Globus pallidus (tissue), 1 donor: ENCODE measurements around the gene ELAC2.
A peak's percentile ranks its signal among the peaks of the same experiment; 100 is the strongest.

Experiments used
- DNase-seq: peaks from one replicate; pipeline ENCODE4 v3.0.0-alpha.2; 2015; ENCODE audit warnings: low spot score

Gene ELAC2

DNA sequence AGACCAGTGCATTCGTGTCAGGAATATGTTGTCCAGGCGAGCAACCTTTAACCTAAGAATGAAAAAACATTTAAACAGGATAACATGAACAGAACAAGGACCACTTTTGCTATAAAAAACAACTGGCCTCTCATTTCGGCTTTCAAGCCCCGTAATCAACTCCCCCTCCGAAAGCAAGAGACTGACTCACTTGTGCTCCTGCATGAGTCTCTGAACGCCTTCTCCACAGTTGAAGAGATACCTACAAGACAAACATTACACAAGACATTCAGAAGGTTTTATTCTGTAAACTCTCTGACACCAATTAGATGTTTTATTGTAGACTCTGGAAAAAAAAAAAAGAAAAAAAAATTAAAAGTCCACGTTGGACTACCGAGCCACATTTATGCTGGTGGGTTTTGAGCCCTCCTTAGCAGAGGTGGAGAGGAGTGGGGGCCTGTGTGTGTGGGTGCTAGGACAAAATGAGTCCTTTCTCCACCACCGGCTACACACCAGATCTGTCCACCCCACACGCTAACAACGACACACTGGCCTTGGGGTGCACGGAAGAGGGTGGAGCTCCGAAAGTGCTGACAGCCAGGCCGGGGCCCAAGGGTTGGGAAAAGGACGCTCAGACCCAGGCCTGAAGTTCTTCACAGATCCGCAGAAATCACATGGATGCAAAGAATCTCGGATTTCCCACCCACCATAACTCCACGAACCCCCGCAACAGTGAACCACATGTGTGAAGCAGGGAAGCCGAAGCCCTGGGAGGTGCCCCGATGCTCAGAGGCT is 759 bp downstream of the ELAC2 start:
- no peak for DNase-seq

- no peak for DNase-seq
Observed at GRCh38 chr17:13014801-13015200, 3.0 kb downstream of the ELAC2 start.

DNA sequence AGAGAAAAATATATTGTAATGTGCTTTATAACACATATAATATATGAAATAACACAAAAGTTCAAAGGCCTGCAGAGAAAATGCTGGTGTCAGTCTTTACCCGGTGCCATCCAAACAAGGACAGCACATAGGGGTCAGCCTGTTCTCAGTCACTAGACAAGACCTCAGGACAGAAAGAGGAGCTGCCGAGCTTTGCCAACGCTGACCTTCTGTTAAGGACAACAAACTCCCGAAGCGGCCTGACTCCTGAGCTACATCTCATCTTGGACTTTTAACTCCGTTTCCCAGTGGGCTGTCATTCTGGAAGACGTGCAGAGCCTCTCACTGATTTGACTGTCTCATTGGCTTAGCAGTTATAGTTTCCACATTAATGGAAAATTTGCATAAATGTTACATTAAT is 6.9 kb downstream of the ELAC2 start:
- DNase-seq = no peak

DNA sequence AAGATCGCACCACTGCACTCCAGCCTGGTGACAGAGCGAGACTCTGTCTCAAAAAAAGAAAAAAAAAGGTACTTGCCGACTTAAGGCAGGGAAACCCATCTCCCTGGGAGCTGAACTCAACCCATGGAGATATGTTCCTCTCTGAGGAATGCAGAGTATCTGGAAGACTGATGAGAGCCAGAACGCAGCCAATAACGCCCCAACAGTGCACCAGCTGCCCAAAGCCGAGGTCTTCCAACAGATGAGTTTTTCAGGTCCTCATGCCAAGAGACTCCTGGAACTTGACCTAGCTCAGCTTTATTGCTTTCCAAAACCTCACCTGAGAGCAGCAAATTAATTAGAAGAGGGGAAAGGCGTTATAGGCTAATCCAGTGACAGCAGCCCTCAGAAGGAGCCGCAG is 9.4 kb downstream of the ELAC2 start:
- DNase-seq = no peak

DNA sequence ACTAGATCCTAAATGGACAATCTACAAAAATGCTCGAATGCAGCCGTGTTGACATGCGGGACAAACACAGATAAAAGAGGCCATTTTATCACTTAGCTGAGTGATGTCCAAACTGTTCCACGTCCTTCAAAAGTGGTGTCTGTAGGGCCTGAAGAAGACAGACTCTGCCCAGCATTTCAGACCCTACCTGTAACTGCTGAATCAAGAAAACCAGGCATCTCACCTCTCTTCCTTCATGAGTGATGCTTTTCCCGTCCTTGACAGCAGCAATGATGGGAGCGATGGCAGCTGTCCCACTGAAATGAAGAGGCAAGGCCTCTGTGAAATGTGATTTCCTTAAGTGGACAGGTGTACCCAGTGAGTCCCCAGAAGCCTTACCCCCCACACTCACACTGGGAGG is 12.3 kb downstream of the ELAC2 start:
- DNase-seq = no peak

DNA sequence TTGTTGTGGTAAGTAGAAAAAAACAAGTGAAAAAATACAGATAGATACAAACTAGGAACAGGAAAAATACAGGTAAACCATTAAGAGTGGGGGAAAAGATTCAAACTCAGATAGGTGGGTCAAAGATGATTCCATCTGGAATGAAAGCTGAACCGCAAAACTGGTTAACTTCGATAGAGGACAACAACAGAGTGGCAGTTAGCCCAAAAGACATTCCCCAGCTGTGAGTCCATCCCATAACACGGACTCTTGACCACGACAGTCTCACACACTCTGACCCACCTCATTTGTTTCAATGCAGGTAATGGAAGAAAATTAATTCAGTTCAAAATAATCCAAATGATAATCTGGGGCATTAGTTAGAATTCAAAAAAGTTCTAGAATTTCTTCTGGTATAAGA is 13.5 kb downstream of the ELAC2 start:
- DNase-seq = no peak

GRCh38 chr17:13003927-13004326 is 13.9 kb downstream of the ELAC2 start:
- no peak for DNase-seq

DNA sequence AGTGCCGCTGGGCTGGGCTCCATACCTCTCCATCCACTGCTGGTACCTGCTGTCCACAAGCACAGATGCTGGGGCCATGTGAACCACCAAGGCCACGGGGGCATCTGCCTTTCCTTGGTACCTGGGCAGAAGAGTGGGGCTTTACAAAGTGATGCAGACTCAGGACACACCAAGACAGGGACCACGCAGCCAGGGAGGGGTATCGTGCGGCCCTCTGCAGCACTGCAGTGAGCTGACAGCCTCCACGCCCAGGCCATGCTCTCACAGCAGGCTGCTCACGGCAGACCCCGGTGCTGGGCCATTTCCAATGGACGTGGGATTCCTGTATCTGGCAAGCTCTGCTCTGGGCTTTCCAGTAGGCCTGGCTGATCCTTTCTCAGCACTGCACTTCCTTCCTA is 14.4 kb downstream of the ELAC2 start:
- no peak for DNase-seq

DNA sequence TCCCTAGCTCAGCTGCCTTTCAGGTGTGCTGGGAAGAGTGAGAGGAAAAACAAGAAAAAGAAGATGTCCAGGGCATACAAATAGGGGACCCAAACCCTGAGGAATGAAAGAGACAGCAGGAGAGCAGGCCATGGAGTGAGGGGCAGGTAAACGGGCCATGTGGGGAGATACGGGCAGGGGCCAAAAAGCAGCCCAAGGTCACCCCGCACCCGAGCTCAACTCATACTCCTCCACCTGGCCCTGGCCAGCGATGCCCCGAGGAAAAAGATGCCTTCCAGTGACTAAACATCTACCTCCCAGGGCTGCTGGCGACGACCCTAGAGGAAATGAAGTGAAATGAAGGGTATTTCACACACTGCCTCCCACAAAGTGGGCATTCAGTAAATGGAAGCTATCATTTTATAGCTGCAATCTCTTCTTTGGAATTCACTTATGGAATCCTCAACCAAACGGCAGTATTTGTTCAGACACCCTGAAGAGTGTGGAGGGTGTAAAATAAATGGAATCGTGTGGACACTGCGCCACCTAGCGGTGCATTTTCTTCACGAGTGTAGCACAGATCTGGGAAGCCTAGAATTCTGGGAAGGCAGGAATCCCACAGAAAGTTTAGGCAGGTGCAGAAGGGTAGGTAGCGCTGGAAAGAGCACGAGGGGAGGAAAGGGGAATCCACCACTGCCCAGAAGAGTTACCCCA is 14.9 kb downstream of the ELAC2 start:
- DNase-seq = peak; percentile 45

- no peak for DNase-seq
Observed at GRCh38 chr17:13001991-13002615, 15.7 kb downstream of the ELAC2 start.

DNA sequence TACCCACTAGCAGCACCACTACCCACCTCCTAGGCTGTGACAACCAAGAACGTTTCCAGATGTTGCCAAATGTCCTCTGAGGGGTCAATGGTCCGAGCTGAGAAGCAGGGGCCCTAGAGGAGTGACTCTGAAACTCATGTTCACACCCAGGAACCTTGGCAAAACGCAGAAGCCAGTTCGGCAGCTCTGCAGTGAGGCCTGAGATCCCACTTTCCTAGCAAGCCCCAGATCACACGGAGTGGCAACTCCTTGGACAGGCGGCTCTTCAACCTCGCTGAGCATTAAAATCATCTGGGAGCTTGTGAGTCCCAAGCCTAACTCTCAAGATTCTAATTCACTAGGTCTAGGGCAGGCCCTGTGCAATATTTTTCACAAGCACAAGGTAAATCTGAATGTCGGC is 17.3 kb downstream of the ELAC2 start:
- no peak for DNase-seq

DNA sequence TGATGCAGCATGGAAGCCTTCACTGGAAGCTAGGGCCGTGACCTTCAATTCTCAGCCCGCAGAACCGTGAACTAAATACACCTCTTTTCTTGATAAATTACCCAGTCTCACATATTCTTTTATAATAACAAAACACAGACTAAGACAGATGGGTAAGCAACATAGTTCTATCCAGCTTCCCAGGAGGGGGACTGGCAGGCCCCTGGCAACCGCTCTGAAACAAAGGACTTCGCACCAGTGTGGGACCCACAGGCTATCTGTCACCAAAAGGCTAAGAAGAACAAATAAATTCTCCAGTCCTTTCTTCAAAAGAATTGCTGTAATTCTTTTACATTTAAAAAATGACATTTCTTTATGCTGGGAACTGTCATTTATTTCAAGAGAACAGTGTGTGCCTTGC is 19.0 kb downstream of the ELAC2 start:
- DNase-seq = no peak

- DNase-seq = no peak
Observed at GRCh38 chr17:12998461-12998860, 19.4 kb downstream of the ELAC2 start.

GRCh38 chr17:12996941-12997340 is 20.9 kb downstream of the ELAC2 start:
- DNase-seq = no peak

DNA sequence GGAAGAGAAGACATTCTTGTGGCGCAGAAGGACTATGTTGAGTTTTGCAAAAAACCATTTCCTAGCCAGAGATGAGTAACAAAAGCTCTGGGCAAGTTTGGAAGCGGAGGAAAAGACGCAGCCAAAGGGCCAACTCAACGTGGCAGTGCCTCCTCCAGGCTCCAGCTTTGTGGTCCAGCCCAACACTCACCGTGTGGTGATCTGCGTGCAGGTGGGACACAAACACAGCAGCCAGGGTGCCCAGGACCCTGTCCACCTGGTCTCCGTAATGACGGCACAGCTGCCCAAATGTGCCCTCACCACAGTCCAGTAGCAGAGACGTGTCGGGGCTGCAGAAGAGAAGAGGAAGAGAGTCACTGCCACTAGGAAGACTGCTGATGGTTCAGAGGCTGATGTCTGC is 21.5 kb downstream of the ELAC2 start:
- DNase-seq = no peak

GRCh38 chr17:12995896-12996295 is 21.9 kb downstream of the ELAC2 start:
- no peak for DNase-seq

DNA sequence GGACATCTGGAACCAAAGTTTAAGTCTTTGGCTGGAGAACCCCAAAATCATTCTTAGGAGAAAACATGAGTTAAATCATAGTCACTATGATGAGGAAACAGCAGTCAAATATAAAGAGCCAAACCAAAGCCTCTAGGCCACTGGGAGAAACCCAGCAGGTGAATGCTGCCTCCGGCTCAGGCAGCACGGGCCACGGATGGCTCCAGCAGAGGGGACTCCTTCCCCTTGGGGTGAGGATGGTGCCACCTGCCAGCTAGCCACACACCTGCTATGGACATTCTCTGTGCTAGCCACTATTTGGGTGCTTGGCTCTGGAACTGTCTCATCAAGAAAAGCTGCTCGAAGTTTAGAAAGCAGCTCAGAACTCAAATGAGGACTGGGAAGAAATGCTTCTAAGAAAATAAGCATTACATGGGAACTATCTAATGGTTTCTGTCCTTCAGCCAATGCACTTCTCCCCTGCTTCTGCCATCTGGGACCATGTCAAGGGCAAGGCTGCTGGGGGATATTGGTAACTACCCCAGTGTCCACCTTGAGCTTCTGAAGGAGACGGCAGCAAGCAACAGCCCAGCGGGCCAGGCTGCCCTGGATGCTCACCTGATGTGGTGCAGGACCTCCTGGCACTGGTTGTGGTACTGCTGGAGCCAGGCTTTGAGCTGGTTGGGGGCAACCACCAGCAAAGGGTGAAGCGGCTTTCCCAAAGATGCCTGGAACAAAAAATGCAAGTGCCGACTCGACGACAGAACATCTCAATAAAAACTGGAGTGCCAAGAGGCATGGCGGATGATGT is 22.5 kb downstream of the ELAC2 start:
- no peak for DNase-seq

DNA sequence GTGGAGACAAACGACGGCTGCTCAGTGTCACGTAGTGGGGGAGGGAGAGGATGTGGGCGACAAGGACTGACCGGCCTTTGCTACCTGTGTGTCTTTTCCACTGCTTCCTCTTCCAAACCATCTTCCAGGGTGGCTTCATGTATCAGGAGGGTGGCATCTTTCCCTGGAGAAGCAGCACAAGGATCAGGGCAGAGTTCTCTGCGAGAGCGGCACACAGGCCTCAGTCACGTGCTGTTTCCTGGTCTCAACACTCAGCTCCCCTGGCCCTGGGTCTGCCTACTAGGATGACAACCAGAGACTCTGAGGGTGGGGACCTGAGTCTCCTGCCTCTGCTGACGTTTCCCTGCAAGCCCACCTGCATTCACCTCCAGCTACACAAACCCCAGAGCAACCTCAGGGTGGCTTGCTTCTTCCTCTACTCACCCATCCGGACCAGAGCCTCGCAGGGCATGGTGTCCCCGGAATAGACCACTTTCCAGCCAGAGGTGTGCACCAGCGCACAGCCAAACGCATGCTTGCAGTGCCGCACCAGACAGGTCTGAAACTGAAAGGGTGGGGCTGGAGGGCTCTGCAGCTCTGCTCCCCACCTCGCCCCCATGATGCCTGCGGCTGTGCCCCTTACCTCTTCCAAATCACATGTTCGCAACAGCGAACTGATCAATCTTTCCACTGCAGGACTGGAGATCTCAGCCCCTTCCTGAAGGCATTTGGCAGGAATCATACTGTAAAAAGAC is 23.3 kb downstream of the ELAC2 start:
- no peak for DNase-seq

DNA sequence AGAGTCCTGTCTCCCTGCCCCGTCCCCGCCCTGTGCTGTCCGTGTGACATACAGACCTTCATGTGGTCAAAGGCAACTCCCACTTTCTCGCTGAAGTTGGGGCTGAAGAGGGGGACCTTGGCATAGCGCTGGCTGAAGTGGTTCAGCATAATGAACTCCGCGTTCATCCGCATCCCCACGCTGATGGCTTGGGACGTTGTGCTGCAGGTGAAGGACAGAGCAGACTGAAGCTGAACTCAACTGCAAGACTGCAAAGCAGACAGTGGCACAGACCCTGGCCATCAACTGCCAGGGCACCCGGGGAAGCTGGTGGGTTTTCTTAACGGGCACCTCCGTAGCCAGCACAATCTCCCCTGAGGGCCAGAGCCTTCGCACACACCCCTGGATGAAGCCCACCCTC is 24.2 kb downstream of the ELAC2 start:
- no peak for DNase-seq

GRCh38 chr17:12992676-12993075 is 25.2 kb downstream of the ELAC2 start:
- DNase-seq = no peak

DNA sequence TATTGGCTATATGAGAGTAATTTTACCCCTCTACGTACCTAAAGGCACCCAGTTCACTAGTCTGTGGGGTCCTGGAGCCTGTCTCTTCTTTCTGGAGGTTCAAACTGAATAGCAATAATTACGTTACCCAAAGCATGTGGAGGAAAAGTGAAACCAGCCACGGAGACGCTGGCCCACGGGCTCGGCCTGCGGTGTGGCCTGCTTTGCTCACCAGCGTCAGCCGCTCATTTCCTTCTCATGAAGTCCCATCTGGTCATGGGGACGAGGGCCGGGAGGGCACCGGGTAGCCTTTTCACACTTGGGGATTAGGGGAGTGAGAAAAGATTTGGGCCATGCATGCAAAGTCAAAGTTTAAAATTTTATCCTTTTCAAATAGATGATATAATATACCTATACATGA is 26.9 kb downstream of the ELAC2 start:
- DNase-seq = no peak
